Epithelial cell of prostate (primary cell): Measurements from ENCODE around the gene TFAP2A.
A peak's percentile ranks its signal among the peaks of the same experiment; 100 is the strongest.

ENCODE experiments used
- DNase-seq: peaks from one replicate; pipeline ENCODE4 v3.0.0-alpha.2; 2011; ENCODE audit warnings: low read depth, low spot score
- H3K27ac ChIP-seq: fragments of 450-650 bp; 2 replicates; pipeline ENCODE4 v1.5.1; 2017; ENCODE audit warnings: mild to moderate bottlenecking

TFAP2A gene

GRCh38 chr6:10386756-10387654 lies 27.9 kb downstream of the TFAP2A start:
- no peak overlapping the region for H3K27ac ChIP-seq
- DNase-seq = no peak

- no peak overlapping the region for H3K27ac ChIP-seq
- DNase-seq = no peak
These were observed 28.7 kb downstream of the TFAP2A start for GRCh38 chr6:10386220-10386619.

- DNase-seq = no peak
- no peak overlapping the region for H3K27ac ChIP-seq
These were observed 29.2 kb downstream of the TFAP2A start for GRCh38 chr6:10385524-10386132.

- H3K27ac ChIP-seq = no peak overlapping the region
- DNase-seq = no peak
These were observed 30.0 kb downstream of the TFAP2A start for GRCh38 chr6:10384610-10385523.

GRCh38 chr6:10384091-10384609 lies 30.7 kb downstream of the TFAP2A start:
- DNase-seq = no peak
- no peak overlapping the region for H3K27ac ChIP-seq

- H3K27ac ChIP-seq = no peak overlapping the region
- no peak for DNase-seq
These were observed 31.4 kb downstream of the TFAP2A start for GRCh38 chr6:10383331-10384090.

GRCh38 chr6:10382728-10383330 lies 32.0 kb downstream of the TFAP2A start:
- DNase-seq = no peak
- H3K27ac ChIP-seq = no peak overlapping the region

GRCh38 chr6:10382322-10382721 lies 32.6 kb downstream of the TFAP2A start:
- no peak overlapping the region for H3K27ac ChIP-seq
- no peak for DNase-seq

- H3K27ac ChIP-seq = no peak overlapping the region
- no peak for DNase-seq
These were observed 33.1 kb downstream of the TFAP2A start for GRCh38 chr6:10381830-10382208.

- no peak overlapping the region for H3K27ac ChIP-seq
- no peak for DNase-seq
These were observed 33.6 kb downstream of the TFAP2A start for GRCh38 chr6:10381133-10381829.

GRCh38 chr6:10375391-10375969 lies 39.4 kb downstream of the TFAP2A start:
- H3K27ac ChIP-seq = no peak overlapping the region
- no peak for DNase-seq

- DNase-seq = no peak
- peak overlapping the region; percentile 10 for H3K27ac ChIP-seq
These were observed 41.1 kb downstream of the TFAP2A start for GRCh38 chr6:10373642-10374359.

- peak; percentile 82 for DNase-seq
- H3K27ac ChIP-seq = peak overlapping the region; percentile 43
These were observed 45.0 kb downstream of the TFAP2A start for GRCh38 chr6:10369896-10370295.

- no peak for DNase-seq
- H3K27ac ChIP-seq = no peak overlapping the region
These were observed 46.0 kb downstream of the TFAP2A start for GRCh38 chr6:10368861-10369260.

GRCh38 chr6:10363911-10364310 lies 51.0 kb downstream of the TFAP2A start:
- peak; percentile 69 for DNase-seq
- peak overlapping the region; percentile 62 for H3K27ac ChIP-seq

- no peak for DNase-seq
- no peak overlapping the region for H3K27ac ChIP-seq
These were observed 52.6 kb downstream of the TFAP2A start for GRCh38 chr6:10362300-10362699.

GRCh38 chr6:10361428-10361827 lies 53.4 kb downstream of the TFAP2A start:
- H3K27ac ChIP-seq = no peak overlapping the region
- DNase-seq = no peak

- no peak overlapping the region for H3K27ac ChIP-seq
- no peak for DNase-seq
These were observed 55.3 kb downstream of the TFAP2A start for GRCh38 chr6:10359581-10359980.
